BLaER1 treated with 17β-estradiol and CSF1 and Interleukin-3, amounts not matched to agents 10 nM and 100 nM (cell line): ENCODE measurements around the gene ZFYVE19.
A peak's percentile ranks its signal among the peaks of the same experiment; 100 is the strongest.

ENCODE experiments used
- H3K27ac ChIP-seq, 11 experiments: shearing (Covaris generic); formaldehyde crosslinking; 2 replicates each; pipeline ENCODE4 v1.8.1; 2022
- H3K27me3 ChIP-seq, 11 experiments: shearing (Covaris generic); formaldehyde crosslinking; 2 replicates each; pipeline ENCODE4 v1.8.1; 2022
- H3K36me3 ChIP-seq, 11 experiments: shearing (Covaris generic); formaldehyde crosslinking; 2 replicates each; pipeline ENCODE4 v1.8.1; 2022
- H3K4me1 ChIP-seq, 10 experiments: shearing (Covaris generic); formaldehyde crosslinking; 2 replicates each; pipeline ENCODE4 v1.8.1; 2022
- H3K4me2 ChIP-seq, 11 experiments: shearing (Covaris generic); formaldehyde crosslinking; 2 replicates each; pipeline ENCODE4 v1.8.1; 2022
- H3K4me3 ChIP-seq, 10 experiments: shearing (Covaris generic); formaldehyde crosslinking; 2 replicates each; pipeline ENCODE4 v1.8.1; 2022
- H3K9ac ChIP-seq, 11 experiments: shearing (Covaris generic); formaldehyde crosslinking; 2 replicates each; pipeline ENCODE4 v1.8.1; 2022
- H3K9me3 ChIP-seq, 11 experiments: shearing (Covaris generic); formaldehyde crosslinking; replicated peaks in 1 of 11; 2 replicates each; pipeline ENCODE4 v1.8.1; 2022
- H4K20me1 ChIP-seq, 11 experiments: shearing (Covaris generic); formaldehyde crosslinking; 2 replicates each; pipeline ENCODE4 v1.8.1; 2022
- Cebpa-rat ChIP-seq, 11 experiments: shearing (Covaris generic); IDR thresholded peaks; 2 replicates each; pipeline ENCODE4 v1.8.1; 2022

ZFYVE19 gene

GRCh38 chr15:40766906-40767837 is 39.7 kb upstream of the ZFYVE19 start:
- Histone ChIP-seq H4K20me1 (peaks cover 10 to 73% (median 46%) of the 10 kb centered on the region in 11 experiments; a peak in 16 of 22 replicates), H3K27me3 (peaks cover 0 to 23% (median 6%) of the 10 kb centered on the region in 11 experiments; a peak in 9 of 22 replicates), H3K36me3 (peaks cover 0 to 18% (median 0%) of the 10 kb centered on the region in 11 experiments; a peak in 3 of 22 replicates), H3K4me3 (peak overlapping the region in 2 of 10 experiments; percentile 3 to 42; a peak in 4 of 20 replicates), H3K27ac (peak overlapping the region in 4 of 11 experiments; percentile 87 to 97 (median 92); a peak in 7 of 22 replicates), H3K4me2 (peak overlapping the region; percentile 90 to 100 (median 99)), H3K4me1 (peaks cover 85 to 100% (median 96%) of the 10 kb centered on the region in 10 experiments), H3K9ac (peak overlapping the region in 7 of 11 experiments; percentile 3 to 87 (median 79); a peak in 11 of 22 replicates), H3K9me3 (no peaks in the 10 kb centered on the region)
- TF ChIP-seq Cebpa-rat (IDR thresholded peaks at IDR 0.05) = no peak

GRCh38 chr15:40767838-40768500 is 38.9 kb upstream of the ZFYVE19 start:
- Histone ChIP-seq H3K4me2 (peak overlapping the region; percentile 90 to 100 (median 99)), H3K4me1 (peaks cover 87 to 100% (median 100%) of the 10 kb centered on the region in 10 experiments), H4K20me1 (peaks cover 10 to 80% (median 52%) of the 10 kb centered on the region in 11 experiments; a peak in 16 of 22 replicates), H3K9me3 (no peaks in the 10 kb centered on the region), H3K27ac (peak overlapping the region in 7 of 11 experiments; percentile 65 to 97 (median 87); a peak in 11 of 22 replicates), H3K27me3 (peaks cover 0 to 21% (median 6%) of the 10 kb centered on the region in 11 experiments; a peak in 9 of 22 replicates), H3K4me3 (peak overlapping the region in 6 of 10 experiments; percentile 2 to 55 (median 40); a peak in 7 of 20 replicates), H3K9ac (peak overlapping the region in 9 of 11 experiments; percentile 34 to 87 (median 67); a peak in 16 of 22 replicates), H3K36me3 (peaks cover 0 to 21% (median 4%) of the 10 kb centered on the region in 11 experiments; a peak in 9 of 22 replicates)
- TF ChIP-seq Cebpa-rat (IDR thresholded peaks at IDR 0.05) = no peak

GRCh38 chr15:40768521-40769273 is 38.2 kb upstream of the ZFYVE19 start:
- H3K4me1 ChIP-seq = peaks cover 87 to 100% (median 98%) of the 10 kb centered on the region in 10 experiments
- peak overlapping the region in 9 of 11 experiments; percentile 47 to 97 (median 69); a peak in 19 of 22 replicates for H3K27ac ChIP-seq
- peak overlapping the region; percentile 11 to 87 (median 64); a peak in 21 of 22 replicates for H3K9ac ChIP-seq
- H4K20me1 ChIP-seq = peaks cover 10 to 86% (median 52%) of the 10 kb centered on the region in 11 experiments; a peak in 16 of 22 replicates
- TF ChIP-seq Cebpa-rat (IDR thresholded peaks at IDR 0.05) = no peak
- peak overlapping the region in 8 of 10 experiments; percentile 37 to 55 (median 42); a peak in 16 of 20 replicates for H3K4me3 ChIP-seq
- H3K9me3 ChIP-seq = no peaks in the 10 kb centered on the region
- H3K4me2 ChIP-seq = peak overlapping the region; percentile 90 to 100 (median 99)
- H3K36me3 ChIP-seq = peaks cover 4 to 28% (median 10%) of the 10 kb centered on the region in 11 experiments; a peak in 20 of 22 replicates
- peaks cover 0 to 13% (median 4%) of the 10 kb centered on the region in 11 experiments; a peak in 7 of 22 replicates for H3K27me3 ChIP-seq

GRCh38 chr15:40769274-40770146 is 37.4 kb upstream of the ZFYVE19 start, which contains the start of gene C15orf62:
Gene C15orf62 (plus strand): TSS chr15:40769980. CDS start chr15:40770496, 516 bp downstream.
- H3K4me2 ChIP-seq = peak within 1 kb of the TSS; percentile 90 to 100 (median 99)
- H4K20me1 ChIP-seq = peaks cover 10 to 94% (median 52%) of the 10 kb centered on the region in 11 experiments; a peak in 16 of 22 replicates
- H3K9me3 ChIP-seq = no peaks in the 10 kb centered on the region
- H3K9ac ChIP-seq = peak within 1 kb of the TSS; percentile 11 to 87 (median 64); a peak in 21 of 22 replicates
- peak within 1 kb of the TSS in 10 of 11 experiments; percentile 3 to 97 (median 68); a peak in 20 of 22 replicates for H3K27ac ChIP-seq
- peak in 4 of 11 experiments; percentile 58 to 93 (median 72); a peak in 8 of 22 replicates for TF ChIP-seq Cebpa-rat (IDR thresholded peaks at IDR 0.05)
- H3K36me3 ChIP-seq = peaks cover 11 to 37% (median 18%) of the 10 kb centered on the region in 11 experiments; a peak in 20 of 22 replicates
- peak within 1 kb of the TSS in 9 of 10 experiments; percentile 9 to 55 (median 42); a peak in 16 of 20 replicates for H3K4me3 ChIP-seq
- peaks cover 0 to 5% (median 0%) of the 10 kb centered on the region in 11 experiments; a peak in 4 of 22 replicates for H3K27me3 ChIP-seq
- peaks cover 83 to 98% (median 91%) of the 10 kb centered on the region in 10 experiments for H3K4me1 ChIP-seq

GRCh38 chr15:40770147-40770721 is 36.7 kb upstream of the ZFYVE19 start:
- no peak for TF ChIP-seq Cebpa-rat (IDR thresholded peaks at IDR 0.05)
- Histone ChIP-seq H3K9me3 (no peaks in the 10 kb centered on the region), H3K4me2 (peak overlapping the region; percentile 90 to 100 (median 99)), H3K4me1 (peaks cover 76 to 98% (median 87%) of the 10 kb centered on the region in 10 experiments), H3K4me3 (peak overlapping the region in 9 of 10 experiments; percentile 9 to 55 (median 41); a peak in 13 of 20 replicates), H3K36me3 (peaks cover 18 to 44% (median 26%) of the 10 kb centered on the region in 11 experiments; a peak in 21 of 22 replicates), H4K20me1 (peaks cover 10 to 97% (median 52%) of the 10 kb centered on the region in 11 experiments; a peak in 16 of 22 replicates), H3K9ac (peak overlapping the region; percentile 11 to 87 (median 64); a peak in 19 of 22 replicates), H3K27ac (peak overlapping the region in 10 of 11 experiments; percentile 3 to 97 (median 68); a peak in 19 of 22 replicates), H3K27me3 (no peaks in the 10 kb centered on the region)

GRCh38 chr15:40771242-40771641 is 35.6 kb upstream of the ZFYVE19 start:
- Histone ChIP-seq H3K27ac (peak overlapping the region in 5 of 11 experiments; percentile 65 to 97 (median 92); a peak in 9 of 22 replicates), H3K27me3 (no peaks in the 10 kb centered on the region), H3K36me3 (peaks cover 28 to 54% (median 36%) of the 10 kb centered on the region in 11 experiments; a peak in 21 of 22 replicates), H3K4me3 (peak overlapping the region in 3 of 10 experiments; percentile 36 to 54 (median 54); a peak in 4 of 20 replicates), H3K9me3 (no peaks in the 10 kb centered on the region), H3K9ac (peak overlapping the region in 7 of 11 experiments; percentile 18 to 87 (median 79); a peak in 10 of 22 replicates), H3K4me1 (peaks cover 66 to 98% (median 85%) of the 10 kb centered on the region in 10 experiments), H3K4me2 (peak overlapping the region; percentile 90 to 100 (median 99)), H4K20me1 (peaks cover 6 to 97% (median 52%) of the 10 kb centered on the region in 11 experiments; a peak in 16 of 22 replicates)
- TF ChIP-seq Cebpa-rat (IDR thresholded peaks at IDR 0.05) = no peak
